GM18508 (cell line): ENCODE data around the gene CCER1.
"Not testable (repeated sequence)": the region's sequence is repeated elsewhere in the genome, so short reads cannot be mapped to it uniquely, and the experiment has no call there.

Experiments used
- ATAC-seq: cut with Tn5 transposase; IDR thresholded peaks from one replicate; pipeline ENCODE4 v1.9.1; 2021; ENCODE audit warnings: moderate number of reproducible peaks; ENCODE audit not compliant: insufficient read depth, unreplicated experiment

The CCER1 gene

GRCh38 chr12:90954921-90955320 lies at the start of gene CCER1:
Gene CCER1, minus strand, starts transcription at chr12:90955176. Its CDS starts 434 bp downstream, at chr12:90954742.
- no peak for ATAC-seq

- no peak for ATAC-seq
These were observed 48.8 kb upstream of the CCER1 start for GRCh38 chr12:91003737-91004136.

GRCh38 chr12:91001306-91001705 lies 46.3 kb upstream of the CCER1 start:
- no peak for ATAC-seq

- ATAC-seq = no peak
These were observed 45.0 kb upstream of the CCER1 start for GRCh38 chr12:90999966-91000365.

- no peak for ATAC-seq
These were observed 44.6 kb upstream of the CCER1 start for GRCh38 chr12:90999527-90999926.

- no peak for ATAC-seq
These were observed 40.0 kb upstream of the CCER1 start for GRCh38 chr12:90995010-90995409.

- no peak for ATAC-seq
These were observed 37.0 kb upstream of the CCER1 start for GRCh38 chr12:90991952-90992465.

- no peak for ATAC-seq
These were observed 35.6 kb upstream of the CCER1 start for GRCh38 chr12:90990611-90991010.

- ATAC-seq = no peak
These were observed 34.7 kb upstream of the CCER1 start for GRCh38 chr12:90989686-90990111.

GRCh38 chr12:90987520-90987919 lies 32.5 kb upstream of the CCER1 start:
- ATAC-seq = no peak

GRCh38 chr12:90987101-90987500 lies 32.1 kb upstream of the CCER1 start:
- ATAC-seq = no peak

GRCh38 chr12:90985331-90985730 lies 30.4 kb upstream of the CCER1 start:
- not testable (repeated sequence) for ATAC-seq

GRCh38 chr12:90984114-90984513 lies 29.1 kb upstream of the CCER1 start:
- no peak for ATAC-seq

GRCh38 chr12:90982170-90982569 lies 27.2 kb upstream of the CCER1 start:
- no peak for ATAC-seq

- ATAC-seq = no peak
These were observed 25.0 kb upstream of the CCER1 start for GRCh38 chr12:90979951-90980350.

GRCh38 chr12:90979019-90979418 lies 24.0 kb upstream of the CCER1 start:
- ATAC-seq = no peak

GRCh38 chr12:90978117-90978770 lies 23.3 kb upstream of the CCER1 start:
- ATAC-seq = peak; percentile 91

- no peak for ATAC-seq
These were observed 22.2 kb upstream of the CCER1 start for GRCh38 chr12:90977224-90977623.

- no peak for ATAC-seq
These were observed 19.3 kb upstream of the CCER1 start for GRCh38 chr12:90974286-90974685.

- ATAC-seq = no peak
These were observed 17.2 kb upstream of the CCER1 start for GRCh38 chr12:90972226-90972625.

GRCh38 chr12:90970911-90971310 lies 15.9 kb upstream of the CCER1 start:
- ATAC-seq = no peak

- ATAC-seq = no peak
These were observed 15.5 kb upstream of the CCER1 start for GRCh38 chr12:90970471-90970870.
